ENCODE results near the gene SNCAIP. TPM values are rescaled to one million over a fixed set of nuclear protein-coding genes. Genes with fewer than 3 reads are reported as not detected.
A peak's percentile ranks its signal among the peaks of the same experiment; 100 is the strongest.

The SNCAIP gene
- total RNA-seq, 1 donor from 2014 or later: 1.8 TPM

- H3K4me3 ChIP-seq (ENCODE audit: low read depth, low read length): peak overlapping the region; percentile 64
- TF ChIP-seq CTCF (conservative IDR thresholded peaks at IDR 0.05; ENCODE audit: low read depth, low read length): no peak
- peak; percentile 19 for DNase-seq (ENCODE audit: low read depth)
Measured at GRCh38 chr5:122312591-122313406, 762 bp downstream of the SNCAIP start.

GRCh38 chr5:122314036-122314435 is 2.0 kb downstream of the SNCAIP start:
- H3K4me3 ChIP-seq (ENCODE audit: low read depth, low read length): no peak overlapping the region
- TF ChIP-seq CTCF (conservative IDR thresholded peaks at IDR 0.05; ENCODE audit: low read depth, low read length): no peak
- no peak for DNase-seq (ENCODE audit: low read depth)

GRCh38 chr5:122315521-122315920 is 3.5 kb downstream of the SNCAIP start:
- no peak overlapping the region for H3K4me3 ChIP-seq (ENCODE audit: low read depth, low read length)
- TF ChIP-seq CTCF (conservative IDR thresholded peaks at IDR 0.05; ENCODE audit: low read depth, low read length): no peak
- no peak for DNase-seq (ENCODE audit: low read depth)

GRCh38 chr5:122316656-122317055 is 4.6 kb downstream of the SNCAIP start:
- DNase-seq (ENCODE audit: low read depth): no peak
- H3K4me3 ChIP-seq (ENCODE audit: low read depth, low read length): no peak overlapping the region
- no peak for TF ChIP-seq CTCF (conservative IDR thresholded peaks at IDR 0.05; ENCODE audit: low read depth, low read length)

- no peak for DNase-seq (ENCODE audit: low read depth)
- no peak for TF ChIP-seq CTCF (conservative IDR thresholded peaks at IDR 0.05; ENCODE audit: low read depth, low read length)
- H3K4me3 ChIP-seq (ENCODE audit: low read depth, low read length): no peak overlapping the region
Measured at GRCh38 chr5:122319897-122320296, 7.9 kb downstream of the SNCAIP start.

- DNase-seq (ENCODE audit: low read depth): no peak
- TF ChIP-seq CTCF (conservative IDR thresholded peaks at IDR 0.05; ENCODE audit: low read depth, low read length): no peak
- H3K4me3 ChIP-seq (ENCODE audit: low read depth, low read length): no peak overlapping the region
Measured at GRCh38 chr5:122321921-122322320, 9.9 kb downstream of the SNCAIP start.

Measured in epithelial cell of proximal tubule (primary cell).